IMR-90 (cell line): ENCODE results near the gene NCCRP1. TPM values are rescaled to one million over a fixed set of nuclear protein-coding genes. Genes with fewer than 3 reads are reported as not detected.

ENCODE experiments used
- ATAC-seq: fragments of 200-7000 bp; cut with Tn5 transposase; 2 replicates; pipeline ENCODE4 v1.9.1; 2020; ENCODE audit warnings: low read depth, mild to moderate bottlenecking, moderate library complexity
- BruUV-seq: library from RNA; stranded (reverse); fragments of 400-500 nt; replicated peaks from 2 replicates; lab custom pipeline; 2021; lab: Mats Ljungman, UMichigan
- CTCF ChIA-PET: fragments of 300-600 bp; formaldehyde crosslinking; extraction: SDS; loops from one replicate; lab custom pipeline; 2021; ENCODE audit warnings: antibody characterized with exemption; lab: Yijun Ruan, JAX
- POLR2A ChIA-PET: fragments of 300-600 bp; sonication (Branson Sonifier 250); formaldehyde crosslinking; loops from one replicate; lab custom pipeline; 2022; ENCODE audit warnings: antibody characterized with exemption; ENCODE audit not compliant: unreplicated experiment; lab: Charles Lee
- DNase-seq: peaks from one replicate; pipeline ENCODE4 v3.0.0; 2013
- H2AFZ ChIP-seq: replicated peaks from 2 replicates; pipeline ENCODE3; 2013; ENCODE audit warnings: low read length, mild to moderate bottlenecking; ENCODE audit not compliant: poor library complexity
- H2AK5ac ChIP-seq: 2 replicates; pipeline ENCODE4 v1.6.1; 2013; ENCODE audit warnings: low read depth, low read length, inconsistent platforms
- H2AK9ac ChIP-seq: replicated peaks from 2 replicates; pipeline ENCODE3; 2013; ENCODE audit warnings: mild to moderate bottlenecking, low read depth, low read length, moderate library complexity; ENCODE audit not compliant: poor library complexity
- H2BK120ac ChIP-seq: 2 replicates; pipeline ENCODE4 v1.6.1; 2013; ENCODE audit warnings: low read depth, low read length, inconsistent platforms
- H2BK15ac ChIP-seq: 3 replicates; pipeline ENCODE4 v1.6.1; 2013; ENCODE audit warnings: low read depth, low read length, inconsistent platforms
- H2BK20ac ChIP-seq: 2 replicates; pipeline ENCODE4 v1.6.1; 2013; ENCODE audit warnings: low read depth, mild to moderate bottlenecking, inconsistent platforms, low read length, moderate library complexity
- H2BK5ac ChIP-seq: 2 replicates; pipeline ENCODE4 v1.6.1; 2013; ENCODE audit warnings: mild to moderate bottlenecking, low read depth, low read length, inconsistent platforms; ENCODE audit not compliant: poor library complexity, severe bottlenecking
- H3K14ac ChIP-seq: replicated peaks from 2 replicates; pipeline ENCODE4 v1.6.1; 2013; ENCODE audit warnings: low read depth, low read length, inconsistent platforms
- H3K18ac ChIP-seq: 2 replicates; pipeline ENCODE4 v1.6.1; 2013; ENCODE audit warnings: low read depth, low read length, control low read depth
- H3K23ac ChIP-seq: 2 replicates; pipeline ENCODE4 v1.6.1; 2013; ENCODE audit warnings: low read depth, low read length, inconsistent platforms
- H3K27ac ChIP-seq: 2 replicates; pipeline ENCODE4 v1.5.1; 2013; ENCODE audit warnings: mild to moderate bottlenecking, control low read depth, low read length; ENCODE audit not compliant: insufficient read depth
- H3K27me3 ChIP-seq: 2 replicates; pipeline ENCODE4 v1.6.1; 2013; ENCODE audit warnings: low read length; ENCODE audit not compliant: control insufficient read depth, insufficient read depth
- H3K36me3 ChIP-seq: 2 replicates; pipeline ENCODE4 v1.6.1; 2013; ENCODE audit warnings: low read length, mixed read lengths; ENCODE audit not compliant: control insufficient read depth, insufficient read depth
- H3K4ac ChIP-seq: 2 replicates; pipeline ENCODE4 v1.6.1; 2013; ENCODE audit warnings: low read depth, low read length, inconsistent platforms
- H3K4me1 ChIP-seq: 2 replicates; pipeline ENCODE4 v1.6.1; 2013; ENCODE audit warnings: low read length, mixed read lengths; ENCODE audit not compliant: control insufficient read depth, insufficient read depth
- H3K4me2 ChIP-seq: 2 replicates; pipeline ENCODE4 v1.6.1; 2013; ENCODE audit warnings: low read depth, mild to moderate bottlenecking, control low read depth, low read length, moderate library complexity
- H3K4me3 ChIP-seq: 2 replicates; pipeline ENCODE4 v1.5.1; 2013; ENCODE audit warnings: low read depth, mild to moderate bottlenecking, control low read depth, low read length, moderate library complexity; ENCODE audit not compliant: insufficient read depth
- H3K56ac ChIP-seq: 2 replicates; pipeline ENCODE4 v1.6.1; 2013; ENCODE audit warnings: low read length, inconsistent platforms; ENCODE audit not compliant: insufficient read depth; ENCODE audit errors: extremely low read depth
- H3K79me1 ChIP-seq, 2 experiments: 2 replicates each; pipeline ENCODE4 v1.6.1; 2013; ENCODE audit warnings: low read length in 2 of 2, inconsistent platforms in 1 of 2, low read depth in 1 of 2
- H3K9ac ChIP-seq: 2 replicates; pipeline ENCODE4 v1.6.1; 2013; ENCODE audit warnings: low read depth, low read length, control low read depth
- H3K9me1 ChIP-seq: 2 replicates; pipeline ENCODE4 v1.6.1; 2013; ENCODE audit warnings: low read length, inconsistent platforms; ENCODE audit not compliant: insufficient read depth
- H3K9me3 ChIP-seq: 2 replicates; pipeline ENCODE4 v1.6.1; 2013; ENCODE audit warnings: low read length; ENCODE audit not compliant: control insufficient read depth, insufficient read depth
- H4K20me1 ChIP-seq: 2 replicates; pipeline ENCODE4 v1.6.1; 2013; ENCODE audit warnings: low read length, inconsistent platforms; ENCODE audit not compliant: insufficient read depth
- H4K5ac ChIP-seq: 2 replicates; pipeline ENCODE4 v1.6.1; 2013; ENCODE audit warnings: mild to moderate bottlenecking, low read depth, low read length, control low read depth
- H4K8ac ChIP-seq, 2 experiments: 2 replicates each; pipeline ENCODE4 v1.6.1; 2013; ENCODE audit warnings: low read depth in 2 of 2, low read length in 2 of 2, control low read depth in 1 of 2, inconsistent platforms in 1 of 2
- H4K91ac ChIP-seq: 2 replicates; pipeline ENCODE4 v1.6.1; 2013; ENCODE audit warnings: low read depth, low read length, inconsistent platforms; ENCODE audit not compliant: insufficient read depth
- BHLHE40 ChIP-seq: fragments of 150-350 bp; IDR thresholded peaks from 2 replicates; pipeline ENCODE4 v1.6.1; 2016; ENCODE audit warnings: mild to moderate bottlenecking, low read depth, low read length
- CEBPB ChIP-seq: IDR thresholded peaks from 2 replicates; pipeline ENCODE4 v1.6.1; 2012; ENCODE audit warnings: low read depth, low read length, improper control_type of control experiment
- MAFK ChIP-seq: IDR thresholded peaks from 2 replicates; pipeline ENCODE4 v1.6.1; 2012; ENCODE audit warnings: low read depth, low read length, improper control_type of control experiment
- MAZ ChIP-seq: IDR thresholded peaks from 2 replicates; pipeline ENCODE4 v1.6.1; 2012; ENCODE audit warnings: low read depth, mild to moderate bottlenecking, low read length, improper control_type of control experiment, moderate library complexity, borderline replicate concordance
- MXI1 ChIP-seq: IDR thresholded peaks from 2 replicates; pipeline ENCODE4 v1.6.1; 2012; ENCODE audit warnings: low read depth, mild to moderate bottlenecking, low read length, moderate library complexity, borderline replicate concordance
- POLR2A ChIP-seq: IDR thresholded peaks from 2 replicates; pipeline ENCODE4 v1.6.1; 2012; ENCODE audit warnings: mild to moderate bottlenecking, low read depth, low read length
- RAD21 ChIP-seq: IDR thresholded peaks from 2 replicates; pipeline ENCODE4 v1.6.1; 2012; ENCODE audit warnings: low read length, improper control_type of control experiment
- RCOR1 ChIP-seq: IDR thresholded peaks from 2 replicates; pipeline ENCODE4 v1.6.1; 2012; ENCODE audit warnings: mild to moderate bottlenecking, low read length, improper control_type of control experiment; ENCODE audit not compliant: insufficient replicate concordance
- RFX5 ChIP-seq: IDR thresholded peaks from 2 replicates; pipeline ENCODE4 v1.8.0; 2012; ENCODE audit warnings: low read depth, mild to moderate bottlenecking, low read length, moderate library complexity
- SMC3 ChIP-seq: fragments of 150-350 bp; IDR thresholded peaks from 2 replicates; pipeline ENCODE4 v1.6.1; 2016; ENCODE audit warnings: low read depth, mild to moderate bottlenecking, antibody characterized with exemption, low read length, moderate library complexity
- WGBS, 2 experiments: methylation state at CpG; one replicate each; pipeline versions ENCODE4 v1.1.5 to v1.1.7; 2013; ENCODE audit warnings: missing lambda C conversion rate in 2 of 2; ENCODE audit not compliant: insufficient read length in 1 of 2; ENCODE audit errors: extremely low coverage in 2 of 2; 5-methylcytosine and 5-hydroxymethylcytosine counted together
- dilution Hi-C: fragments of 300-500 bp; cut with HindIII; formaldehyde crosslinking; loops from one replicate; pipeline ENCODE4 v1.14.3; 2018; ENCODE audit warnings: low sequenced_read_pairs; ENCODE audit not compliant: unreplicated experiment
- in situ Hi-C: fragments of 300-500 bp; cut with MboI; formaldehyde crosslinking; loops from 3 replicates; pipeline ENCODE4 v1.14.3; 2019; ENCODE audit warnings: low sequenced_read_pairs, inconsistent platforms, mixed read lengths
- intact Hi-C: fragments of 100-400 bp; cut with micrococcal nuclease; formaldehyde crosslinking; loops from 2 replicates; pipeline ENCODE4 v1.10.0; 2022
- polyA plus RNA-seq, 3 experiments: library from polyadenylated mRNA; depleted of rRNA; stranded (reverse); fragments of >200 nt; gene quantifications; 2 replicates each; pipeline ENCODE4 v1.2.3, GENCODE V29; 2012; ENCODE audit warnings: low replicate concordance in 1 of 3
- total RNA-seq: library from RNA; depleted of rRNA; stranded (reverse); fragments of >200 nt; gene quantifications from 2 replicates; pipeline ENCODE4 v1.2.3, GENCODE V29; 2012
- TF ChIP-seq, protein P1 (sequence below): fragments of 150-350 bp; IDR thresholded peaks from 2 replicates; pipeline ENCODE4 v1.6.1; 2016; ENCODE audit warnings: low read depth, mild to moderate bottlenecking, low read length, moderate library complexity, borderline replicate concordance

NCCRP1 gene
- total and polyA plus RNA-seq, 2 of the 4 experiments (the other 2 are of a cell fraction) = not detected

GRCh38 chr19:39177736-39178135 lies 19.0 kb upstream of the NCCRP1 start:
- intact Hi-C loops (no loop called here), in situ Hi-C loops (no loop called here), dilution Hi-C loops (no loop called here)
- H3K4me1 ChIP-seq = no peaks in the 10 kb centered on the region
- no peak overlapping the region for H2BK15ac ChIP-seq
- H2AK9ac ChIP-seq = no peak overlapping the region
- no peak overlapping the region for H3K14ac ChIP-seq
- BruUV-seq = no TSS peak
- no peak overlapping the region for H3K4ac ChIP-seq
- ATAC-seq (no peak), DNase-seq (no peak)
- H2BK120ac ChIP-seq = no peak overlapping the region
- H3K23ac ChIP-seq = no peak overlapping the region
- H3K27ac ChIP-seq = no peak overlapping the region
- peaks cover 55% of the 10 kb centered on the region for H3K36me3 ChIP-seq
- TF ChIP-seq SMC3 = no peak
- TF ChIP-seq MAZ = no peak
- no peak for TF ChIP-seq RCOR1
- TF ChIP-seq POLR2A = no peak
- TF ChIP-seq MAFK = no peak
- TF ChIP-seq, protein P1, sequence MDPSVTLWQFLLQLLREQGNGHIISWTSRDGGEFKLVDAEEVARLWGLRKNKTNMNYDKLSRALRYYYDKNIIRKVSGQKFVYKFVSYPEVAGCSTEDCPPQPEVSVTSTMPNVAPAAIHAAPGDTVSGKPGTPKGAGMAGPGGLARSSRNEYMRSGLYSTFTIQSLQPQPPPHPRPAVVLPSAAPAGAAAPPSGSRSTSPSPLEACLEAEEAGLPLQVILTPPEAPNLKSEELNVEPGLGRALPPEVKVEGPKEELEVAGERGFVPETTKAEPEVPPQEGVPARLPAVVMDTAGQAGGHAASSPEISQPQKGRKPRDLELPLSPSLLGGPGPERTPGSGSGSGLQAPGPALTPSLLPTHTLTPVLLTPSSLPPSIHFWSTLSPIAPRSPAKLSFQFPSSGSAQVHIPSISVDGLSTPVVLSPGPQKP = no peak
- no peak for TF ChIP-seq MXI1
- no peak for TF ChIP-seq CEBPB
- no peak for TF ChIP-seq RFX5
- TF ChIP-seq RAD21 = no peak
- TF ChIP-seq BHLHE40 = no peak
- H2AK5ac ChIP-seq = no peak overlapping the region
- WGBS, 2 experiments = 90% methylated on average over 2 of the region's 11 CpGs; no CpG with 5 or more reads in 1 of the 2 experiments
- no peaks in the 10 kb centered on the region for H3K79me1 ChIP-seq
- CTCF ChIA-PET = no interaction called here
- no peak overlapping the region for H4K8ac ChIP-seq
- H3K18ac ChIP-seq = no peak overlapping the region
- no peak overlapping the region for H3K56ac ChIP-seq
- no peak overlapping the region for H3K9ac ChIP-seq
- no peak overlapping the region for H3K4me3 ChIP-seq
- H2BK20ac ChIP-seq = no peak overlapping the region
- no peaks in the 10 kb centered on the region for H4K20me1 ChIP-seq
- H3K9me1 ChIP-seq = no peaks in the 10 kb centered on the region
- no peak overlapping the region for H4K91ac ChIP-seq
- H4K5ac ChIP-seq = no peak overlapping the region
- H3K27me3 ChIP-seq = no peaks in the 10 kb centered on the region
- no peak overlapping the region for H2BK5ac ChIP-seq
- POLR2A ChIA-PET = no interaction called here
- no peak overlapping the region for H2AFZ ChIP-seq
- no peaks in the 10 kb centered on the region for H3K9me3 ChIP-seq
- H3K4me2 ChIP-seq = no peak overlapping the region
